Liver (tissue), 9 donors: ENCODE data around the gene LMOD3. TPM values are rescaled to one million over a fixed set of nuclear protein-coding genes. Genes with fewer than 3 reads are reported as not detected.

Experiments
- DNase-seq: peaks from one replicate; pipeline ENCODE4 v3.0.0-alpha.2; 2017; ENCODE audit warnings: low spot score
- H3K27ac ChIP-seq, 2 donors: one replicate each; pipeline ENCODE4 v1.7.0; 2013; ENCODE audit warnings: inconsistent platforms in 2 of 2, low read length in 2 of 2, control low read depth in 1 of 2, low read depth in 1 of 2, mild to moderate bottlenecking in 1 of 2
- H3K27me3 ChIP-seq, 4 donors: one replicate each; pipeline versions ENCODE4 v1.6.1 to v1.7.0; 2013; ENCODE audit warnings: low read length in 3 of 4, inconsistent platforms in 1 of 4, mild to moderate bottlenecking in 1 of 4, moderate library complexity in 1 of 4; ENCODE audit not compliant: control insufficient read depth in 4 of 4, insufficient read depth in 4 of 4
- H3K36me3 ChIP-seq, 4 donors: one replicate each; pipeline versions ENCODE4 v1.6.1 to v1.7.0; 2013; ENCODE audit warnings: low read length in 3 of 4, mild to moderate bottlenecking in 3 of 4, low read depth in 1 of 4, moderate library complexity in 1 of 4; ENCODE audit not compliant: control insufficient read depth in 4 of 4, insufficient read depth in 3 of 4
- H3K4me1 ChIP-seq, 4 donors: one replicate each; pipeline versions ENCODE4 v1.6.1 to v1.7.0; 2013; ENCODE audit warnings: low read length in 3 of 4, mild to moderate bottlenecking in 3 of 4, moderate library complexity in 1 of 4; ENCODE audit not compliant: control insufficient read depth in 4 of 4, insufficient read depth in 4 of 4
- H3K4me3 ChIP-seq, 3 donors: one replicate each; pipeline versions ENCODE4 v1.6.1 to v1.7.0; 2013; ENCODE audit warnings: low read length in 3 of 3, control low read depth in 1 of 3, low read depth in 1 of 3, mild to moderate bottlenecking in 1 of 3
- H3K9ac ChIP-seq, 2 donors: one replicate each; pipeline ENCODE4 v1.7.0; 2013; ENCODE audit warnings: low read length in 2 of 2, mild to moderate bottlenecking in 2 of 2, moderate library complexity in 2 of 2, control low read depth in 1 of 2, low read depth in 1 of 2
- H3K9me3 ChIP-seq, 4 donors: one replicate each; pipeline versions ENCODE4 v1.6.1 to v1.7.0; 2013; ENCODE audit warnings: low read length in 3 of 4; ENCODE audit not compliant: control insufficient read depth in 4 of 4
- ATF3 ChIP-seq: IDR thresholded peaks from 2 replicates; pipeline ENCODE4 v1.6.1; 2016; ENCODE audit warnings: antibody characterized with exemption
- FOXA2 ChIP-seq: IDR thresholded peaks from 2 replicates; pipeline ENCODE4 v1.6.1; 2016; ENCODE audit warnings: antibody characterized with exemption
- GABPA ChIP-seq, 2 donors: IDR thresholded peaks in 1 of 2; conservative IDR thresholded peaks in 1 of 2; 2 replicates each; pipeline ENCODE4 v1.6.1; 2016; ENCODE audit warnings: antibody characterized with exemption in 2 of 2, mild to moderate bottlenecking in 1 of 2, moderate library complexity in 1 of 2
- HNF4A ChIP-seq, 2 donors: conservative IDR thresholded peaks; 2 replicates each; pipeline ENCODE4 v1.6.1; 2016; ENCODE audit warnings: antibody characterized with exemption in 2 of 2, mild to moderate bottlenecking in 2 of 2
- HNF4G ChIP-seq: IDR thresholded peaks from 2 replicates; pipeline ENCODE4 v1.6.1; 2016; ENCODE audit warnings: antibody characterized with exemption
- JUND ChIP-seq, 2 donors: IDR thresholded peaks; 2 replicates each; pipeline ENCODE4 v1.6.1; 2016; ENCODE audit warnings: antibody characterized with exemption in 2 of 2
- NR2F2 ChIP-seq: IDR thresholded peaks from 2 replicates; pipeline ENCODE4 v1.6.1; 2016; ENCODE audit warnings: antibody characterized with exemption
- RXRA ChIP-seq, 2 donors: IDR thresholded peaks; 2 replicates each; pipeline ENCODE4 v1.6.1; 2017 to 2018; ENCODE audit warnings: antibody characterized with exemption in 2 of 2, mild to moderate bottlenecking in 1 of 2
- SP1 ChIP-seq: IDR thresholded peaks from 2 replicates; pipeline ENCODE4 v1.6.1; 2018; ENCODE audit warnings: antibody characterized with exemption, mild to moderate bottlenecking
- TAF1 ChIP-seq: conservative IDR thresholded peaks from 2 replicates; pipeline ENCODE4 v1.6.1; 2016; ENCODE audit warnings: antibody characterized with exemption, mild to moderate bottlenecking
- YY1 ChIP-seq: IDR thresholded peaks from 2 replicates; pipeline ENCODE4 v1.6.1; 2016; ENCODE audit warnings: antibody characterized with exemption, mild to moderate bottlenecking
- WGBS: extraction: QIAGEN DNeasy Blood & Tissue Kit; methylation state at CpG from one replicate; pipeline ENCODE4 v1.1.7; 2013; 5-methylcytosine and 5-hydroxymethylcytosine counted together
- polyA plus RNA-seq, 2 donors: library from polyadenylated mRNA; stranded (reverse) in 1 of 2; unstranded in 1 of 2; fragments of 200-250 nt in 1 of 2; fragments of >200 nt in 1 of 2; fragmentation: Nextera tagmentation in 1 of 2; extraction: Ambion mirVana in 1 of 2; gene quantifications; one replicate each; pipeline versions ENCODE4 v1.2.1 to v1.2.3, GENCODE V29; 2013 to 2015
- total RNA-seq, 2 donors: library from RNA; depleted of rRNA; stranded (reverse); fragments of >200 nt; gene quantifications; one replicate each; pipeline ENCODE4 v1.2.3, GENCODE V29; 2014
- TF ChIP-seq, protein P1 (sequence below): fragments of 150-350 bp; IDR thresholded peaks from 2 replicates; pipeline ENCODE4 v1.5.1; 2017; ENCODE audit warnings: improper control_type of control experiment, low read depth, low read length; ENCODE audit not compliant: missing input control
- TF ChIP-seq, protein P2 (sequence below): IDR thresholded peaks from 2 replicates; pipeline ENCODE4 v1.6.1; 2016; ENCODE audit warnings: antibody characterized with exemption, mild to moderate bottlenecking
- TF ChIP-seq, protein P3 (sequence below): IDR thresholded peaks from 2 replicates; pipeline ENCODE4 v1.6.1; 2016; ENCODE audit warnings: antibody characterized with exemption
- donor health status: healthy.
- donor health status: healthy.
- donor health status: healthy.
- donor health status: healthy.
- donor health status: healthy.

Gene LMOD3
- total and polyA plus RNA-seq, 4 donors = 0.02 to 0.04 TPM; not detected in 2

DNA sequence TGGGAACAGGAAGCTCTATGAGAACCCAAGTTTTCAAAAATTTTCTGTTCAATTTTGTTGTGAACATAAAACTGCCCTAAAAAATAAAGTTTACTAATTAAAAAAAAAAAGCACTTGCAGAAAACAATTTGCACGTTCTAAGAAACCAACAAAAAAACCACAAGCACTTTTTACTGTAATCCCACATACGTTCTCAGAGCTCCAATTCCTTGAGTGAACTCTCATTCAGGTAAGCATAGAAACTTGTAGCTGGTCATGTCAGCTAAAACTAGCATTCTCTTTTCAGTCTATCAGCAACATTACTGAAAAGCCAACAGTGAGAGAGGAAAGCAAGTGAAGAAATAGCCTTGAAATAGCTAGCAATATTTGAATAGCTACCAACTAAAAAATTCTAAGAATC lies 58.8 kb downstream of the LMOD3 start:
- 80% methylated on average over 2 of the region's 2 CpGs for WGBS
- TF ChIP-seq, protein P1, sequence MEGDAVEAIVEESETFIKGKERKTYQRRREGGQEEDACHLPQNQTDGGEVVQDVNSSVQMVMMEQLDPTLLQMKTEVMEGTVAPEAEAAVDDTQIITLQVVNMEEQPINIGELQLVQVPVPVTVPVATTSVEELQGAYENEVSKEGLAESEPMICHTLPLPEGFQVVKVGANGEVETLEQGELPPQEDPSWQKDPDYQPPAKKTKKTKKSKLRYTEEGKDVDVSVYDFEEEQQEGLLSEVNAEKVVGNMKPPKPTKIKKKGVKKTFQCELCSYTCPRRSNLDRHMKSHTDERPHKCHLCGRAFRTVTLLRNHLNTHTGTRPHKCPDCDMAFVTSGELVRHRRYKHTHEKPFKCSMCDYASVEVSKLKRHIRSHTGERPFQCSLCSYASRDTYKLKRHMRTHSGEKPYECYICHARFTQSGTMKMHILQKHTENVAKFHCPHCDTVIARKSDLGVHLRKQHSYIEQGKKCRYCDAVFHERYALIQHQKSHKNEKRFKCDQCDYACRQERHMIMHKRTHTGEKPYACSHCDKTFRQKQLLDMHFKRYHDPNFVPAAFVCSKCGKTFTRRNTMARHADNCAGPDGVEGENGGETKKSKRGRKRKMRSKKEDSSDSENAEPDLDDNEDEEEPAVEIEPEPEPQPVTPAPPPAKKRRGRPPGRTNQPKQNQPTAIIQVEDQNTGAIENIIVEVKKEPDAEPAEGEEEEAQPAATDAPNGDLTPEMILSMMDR = no peak
- no peak for TF ChIP-seq ATF3
- no peak for TF ChIP-seq HNF4G
- no peak for TF ChIP-seq FOXA2
- TF ChIP-seq RXRA (IDR thresholded peaks at IDR 0.05) = no peak
- Histone ChIP-seq H3K9me3 (no peaks in the 10 kb centered on the region), H3K27ac (no peak overlapping the region), H3K27me3 (no peaks in the 10 kb centered on the region), H3K9ac (no peak overlapping the region), H3K4me3 (no peak overlapping the region), H3K36me3 (peaks cover 3 to 42% (median 27%) of the 10 kb centered on the region in 4 donors), H3K4me1 (no peaks in the 10 kb centered on the region)
- no peak for DNase-seq

DNA sequence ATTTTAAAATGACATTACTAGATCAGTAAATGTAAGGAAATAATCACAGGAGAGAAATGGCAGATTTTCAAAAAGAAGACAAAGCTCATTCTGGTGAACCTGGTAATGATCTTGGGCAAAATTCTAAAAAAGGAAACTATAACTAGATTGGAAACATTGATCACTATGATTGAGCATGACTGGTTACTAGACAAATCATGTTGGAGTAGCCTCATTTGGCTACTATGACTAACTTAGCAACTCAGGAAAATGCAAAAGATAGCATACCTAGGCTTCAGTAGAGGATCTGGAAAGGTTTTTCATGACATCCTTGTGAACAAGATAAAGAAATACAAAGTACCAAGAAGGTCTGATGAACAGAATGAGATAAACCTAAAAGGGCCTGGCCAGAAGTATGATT lies 62.7 kb downstream of the LMOD3 start:
- Histone ChIP-seq H3K36me3 (peaks cover 3 to 55% (median 33%) of the 10 kb centered on the region in 4 donors), H3K27me3 (no peaks in the 10 kb centered on the region), H3K9ac (no peak overlapping the region), H3K9me3 (no peaks in the 10 kb centered on the region), H3K27ac (no peak overlapping the region), H3K4me1 (no peaks in the 10 kb centered on the region), H3K4me3 (no peak overlapping the region)
- no peak for DNase-seq
- TF ChIP-seq, protein P2, sequence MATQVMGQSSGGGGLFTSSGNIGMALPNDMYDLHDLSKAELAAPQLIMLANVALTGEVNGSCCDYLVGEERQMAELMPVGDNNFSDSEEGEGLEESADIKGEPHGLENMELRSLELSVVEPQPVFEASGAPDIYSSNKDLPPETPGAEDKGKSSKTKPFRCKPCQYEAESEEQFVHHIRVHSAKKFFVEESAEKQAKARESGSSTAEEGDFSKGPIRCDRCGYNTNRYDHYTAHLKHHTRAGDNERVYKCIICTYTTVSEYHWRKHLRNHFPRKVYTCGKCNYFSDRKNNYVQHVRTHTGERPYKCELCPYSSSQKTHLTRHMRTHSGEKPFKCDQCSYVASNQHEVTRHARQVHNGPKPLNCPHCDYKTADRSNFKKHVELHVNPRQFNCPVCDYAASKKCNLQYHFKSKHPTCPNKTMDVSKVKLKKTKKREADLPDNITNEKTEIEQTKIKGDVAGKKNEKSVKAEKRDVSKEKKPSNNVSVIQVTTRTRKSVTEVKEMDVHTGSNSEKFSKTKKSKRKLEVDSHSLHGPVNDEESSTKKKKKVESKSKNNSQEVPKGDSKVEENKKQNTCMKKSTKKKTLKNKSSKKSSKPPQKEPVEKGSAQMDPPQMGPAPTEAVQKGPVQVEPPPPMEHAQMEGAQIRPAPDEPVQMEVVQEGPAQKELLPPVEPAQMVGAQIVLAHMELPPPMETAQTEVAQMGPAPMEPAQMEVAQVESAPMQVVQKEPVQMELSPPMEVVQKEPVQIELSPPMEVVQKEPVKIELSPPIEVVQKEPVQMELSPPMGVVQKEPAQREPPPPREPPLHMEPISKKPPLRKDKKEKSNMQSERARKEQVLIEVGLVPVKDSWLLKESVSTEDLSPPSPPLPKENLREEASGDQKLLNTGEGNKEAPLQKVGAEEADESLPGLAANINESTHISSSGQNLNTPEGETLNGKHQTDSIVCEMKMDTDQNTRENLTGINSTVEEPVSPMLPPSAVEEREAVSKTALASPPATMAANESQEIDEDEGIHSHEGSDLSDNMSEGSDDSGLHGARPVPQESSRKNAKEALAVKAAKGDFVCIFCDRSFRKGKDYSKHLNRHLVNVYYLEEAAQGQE = no peak
- TF ChIP-seq, protein P3, sequence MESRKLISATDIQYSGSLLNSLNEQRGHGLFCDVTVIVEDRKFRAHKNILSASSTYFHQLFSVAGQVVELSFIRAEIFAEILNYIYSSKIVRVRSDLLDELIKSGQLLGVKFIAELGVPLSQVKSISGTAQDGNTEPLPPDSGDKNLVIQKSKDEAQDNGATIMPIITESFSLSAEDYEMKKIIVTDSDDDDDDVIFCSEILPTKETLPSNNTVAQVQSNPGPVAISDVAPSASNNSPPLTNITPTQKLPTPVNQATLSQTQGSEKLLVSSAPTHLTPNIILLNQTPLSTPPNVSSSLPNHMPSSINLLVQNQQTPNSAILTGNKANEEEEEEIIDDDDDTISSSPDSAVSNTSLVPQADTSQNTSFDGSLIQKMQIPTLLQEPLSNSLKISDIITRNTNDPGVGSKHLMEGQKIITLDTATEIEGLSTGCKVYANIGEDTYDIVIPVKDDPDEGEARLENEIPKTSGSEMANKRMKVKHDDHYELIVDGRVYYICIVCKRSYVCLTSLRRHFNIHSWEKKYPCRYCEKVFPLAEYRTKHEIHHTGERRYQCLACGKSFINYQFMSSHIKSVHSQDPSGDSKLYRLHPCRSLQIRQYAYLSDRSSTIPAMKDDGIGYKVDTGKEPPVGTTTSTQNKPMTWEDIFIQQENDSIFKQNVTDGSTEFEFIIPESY = no peak
- no peak for TF ChIP-seq HNF4G

DNA sequence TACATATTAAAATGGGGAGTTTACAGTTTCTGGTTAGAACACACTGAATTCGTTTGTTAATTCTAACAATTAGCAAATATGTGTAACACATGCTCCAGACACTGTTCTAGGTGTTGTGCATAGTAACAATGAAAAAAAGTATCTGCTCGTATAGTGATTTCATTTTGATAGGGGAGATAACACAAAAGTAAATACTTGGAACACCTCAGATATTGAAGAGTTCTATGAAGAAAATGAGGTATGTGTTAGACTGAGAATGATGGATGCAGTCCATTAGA lies 63.5 kb downstream of the LMOD3 start:
- no peak overlapping the region for H3K27ac ChIP-seq
- peaks cover 5 to 56% (median 33%) of the 10 kb centered on the region in 4 donors for H3K36me3 ChIP-seq

More for the DNA sequence above, 63.5 kb downstream of the LMOD3 start:
- DNase-seq = no peak
- no peaks in the 10 kb centered on the region for H3K27me3 ChIP-seq
- WGBS = 93% methylated on average over 2 of the region's 2 CpGs
- H3K4me1 ChIP-seq = no peaks in the 10 kb centered on the region
- H3K9ac ChIP-seq = no peak overlapping the region
- no peak overlapping the region for H3K4me3 ChIP-seq
- H3K9me3 ChIP-seq = no peaks in the 10 kb centered on the region
- TF ChIP-seq HNF4A (conservative IDR thresholded peaks at IDR 0.05) = no peak
- no peak for TF ChIP-seq FOXA2
- TF ChIP-seq, protein P1 = no peak
- TF ChIP-seq, protein P3 = no peak
- no peak for TF ChIP-seq JUND (IDR thresholded peaks at IDR 0.05)
- TF ChIP-seq NR2F2 = no peak
- no peak for TF ChIP-seq YY1
- no peak for TF ChIP-seq GABPA (IDR thresholded peaks at IDR 0.05 in 1 of 2, conservative IDR thresholded peaks at IDR 0.05 in 1 of 2)
- no peak for TF ChIP-seq TAF1
- TF ChIP-seq HNF4G = no peak
- TF ChIP-seq SP1 = no peak
